ENCODE results near the gene EPB41. TPM values are rescaled to one million over a fixed set of nuclear protein-coding genes. Genes with fewer than 3 reads are reported as not detected.

Gene EPB41
- total and polyA plus RNA-seq, 9 of the 15 experiments (the other 6 are each of a cell fraction or from before 2014, with no cell fraction given), result 3.7 to 213 (median 141) TPM

DNA sequence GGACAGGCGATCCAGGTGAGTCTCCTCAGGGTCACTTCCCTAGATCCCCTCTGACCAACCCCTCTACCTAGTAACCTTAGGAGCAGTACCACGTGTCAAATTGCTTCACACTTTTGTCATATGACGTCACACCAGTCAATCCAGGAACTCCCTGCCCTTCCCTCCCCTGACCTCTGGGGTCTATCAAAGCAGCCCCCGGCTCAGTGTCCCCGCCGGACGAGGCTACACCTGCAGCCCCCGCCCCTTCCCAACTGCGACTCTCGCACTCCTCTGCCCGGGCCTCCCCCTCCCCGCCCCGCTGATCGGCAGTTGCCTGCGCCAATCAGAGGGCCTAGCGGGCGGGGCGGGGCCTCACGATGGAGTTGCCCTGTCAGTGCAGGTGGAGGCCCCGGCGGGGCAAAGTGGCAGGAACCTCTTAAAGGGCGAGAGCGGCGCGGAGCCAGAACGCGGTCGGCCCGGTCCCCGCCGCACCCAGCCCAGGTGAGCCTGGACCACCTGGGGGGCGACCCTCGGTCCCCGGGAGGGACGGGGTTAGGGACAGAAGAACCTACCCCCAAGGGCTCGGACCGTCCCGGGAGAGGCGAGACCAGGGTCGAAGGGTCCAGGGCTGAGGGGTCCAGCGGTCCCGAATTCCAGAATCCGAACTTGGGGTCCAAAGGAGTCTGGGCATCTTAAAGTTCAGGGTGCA, 27.5 kb upstream of the EPB41 start (continued):
- TF ChIP-seq RCOR1 (IDR thresholded peaks at IDR 0.05; ENCODE audit: borderline replicate concordance in 1 of 2, low read depth in 2 of 2, low read length in 2 of 2) (peak in 1 of 2 experiments; percentile 46; a peak in 1 of 4 replicates), CXXC5 (CRISPR knock-in tag; IDR thresholded peaks at IDR 0.05) (peak; percentile 75), ZNF507 (tag; conservative IDR thresholded peaks at IDR 0.05) (no peak), SMC3 (conservative IDR thresholded peaks at IDR 0.05; ENCODE audit: insufficient read depth, low read depth, low read length) (0 out of 2 replicates have a peak, but pooled peaks have one; percentile 21), ARNT (IDR thresholded peaks at IDR 0.05) (no peak), RBM34 (IDR thresholded peaks at IDR 0.05; ENCODE audit: borderline replicate concordance, insufficient read depth, low read length) (no peak), STAT5B (CRISPR knock-in tag; IDR thresholded peaks at IDR 0.05) (no peak), U2AF2 (optimal IDR thresholded peaks at IDR 0.05; ENCODE audit: low read depth, low read length) (no peak), JUND (IDR thresholded peaks at IDR 0.05; ENCODE audit: borderline replicate concordance, low read depth, low read length) (peak; percentile 66), JUND (tag; IDR thresholded peaks at IDR 0.05; ENCODE audit: borderline replicate concordance, low read depth, low read length) (peak; percentile 86), SIN3A (IDR thresholded peaks at IDR 0.05; ENCODE audit: borderline replicate concordance in 2 of 2, control insufficient read depth in 1 of 2, low read depth in 2 of 2, low read length in 2 of 2) (peak in 1 of 2 experiments; percentile 60; a peak in 2 of 4 replicates), TGIF2 (CRISPR knock-in tag; IDR thresholded peaks at IDR 0.05) (0 out of 2 replicates have a peak, but pooled peaks have one; percentile 42), KLF6 (CRISPR knock-in tag; IDR thresholded peaks at IDR 0.05; ENCODE audit: borderline replicate concordance) (peak; percentile 32), ZFP36 (IDR thresholded peaks at IDR 0.05; ENCODE audit: low read depth, low read length, partially characterized antibody) (no peak), EZH2 (IDR thresholded peaks at IDR 0.05; ENCODE audit: borderline replicate concordance, low read depth, low read length) (no peak), RBM14 (IDR thresholded peaks at IDR 0.05; ENCODE audit: borderline replicate concordance, insufficient read depth, low read depth, low read length) (0 out of 2 replicates have a peak, but pooled peaks have one; percentile 83)
- TF ChIP-seq, protein P1, sequence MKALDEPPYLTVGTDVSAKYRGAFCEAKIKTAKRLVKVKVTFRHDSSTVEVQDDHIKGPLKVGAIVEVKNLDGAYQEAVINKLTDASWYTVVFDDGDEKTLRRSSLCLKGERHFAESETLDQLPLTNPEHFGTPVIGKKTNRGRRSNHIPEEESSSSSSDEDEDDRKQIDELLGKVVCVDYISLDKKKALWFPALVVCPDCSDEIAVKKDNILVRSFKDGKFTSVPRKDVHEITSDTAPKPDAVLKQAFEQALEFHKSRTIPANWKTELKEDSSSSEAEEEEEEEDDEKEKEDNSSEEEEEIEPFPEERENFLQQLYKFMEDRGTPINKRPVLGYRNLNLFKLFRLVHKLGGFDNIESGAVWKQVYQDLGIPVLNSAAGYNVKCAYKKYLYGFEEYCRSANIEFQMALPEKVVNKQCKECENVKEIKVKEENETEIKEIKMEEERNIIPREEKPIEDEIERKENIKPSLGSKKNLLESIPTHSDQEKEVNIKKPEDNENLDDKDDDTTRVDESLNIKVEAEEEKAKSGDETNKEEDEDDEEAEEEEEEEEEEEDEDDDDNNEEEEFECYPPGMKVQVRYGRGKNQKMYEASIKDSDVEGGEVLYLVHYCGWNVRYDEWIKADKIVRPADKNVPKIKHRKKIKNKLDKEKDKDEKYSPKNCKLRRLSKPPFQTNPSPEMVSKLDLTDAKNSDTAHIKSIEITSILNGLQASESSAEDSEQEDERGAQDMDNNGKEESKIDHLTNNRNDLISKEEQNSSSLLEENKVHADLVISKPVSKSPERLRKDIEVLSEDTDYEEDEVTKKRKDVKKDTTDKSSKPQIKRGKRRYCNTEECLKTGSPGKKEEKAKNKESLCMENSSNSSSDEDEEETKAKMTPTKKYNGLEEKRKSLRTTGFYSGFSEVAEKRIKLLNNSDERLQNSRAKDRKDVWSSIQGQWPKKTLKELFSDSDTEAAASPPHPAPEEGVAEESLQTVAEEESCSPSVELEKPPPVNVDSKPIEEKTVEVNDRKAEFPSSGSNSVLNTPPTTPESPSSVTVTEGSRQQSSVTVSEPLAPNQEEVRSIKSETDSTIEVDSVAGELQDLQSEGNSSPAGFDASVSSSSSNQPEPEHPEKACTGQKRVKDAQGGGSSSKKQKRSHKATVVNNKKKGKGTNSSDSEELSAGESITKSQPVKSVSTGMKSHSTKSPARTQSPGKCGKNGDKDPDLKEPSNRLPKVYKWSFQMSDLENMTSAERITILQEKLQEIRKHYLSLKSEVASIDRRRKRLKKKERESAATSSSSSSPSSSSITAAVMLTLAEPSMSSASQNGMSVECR (CRISPR knock-in tag; IDR thresholded peaks at IDR 0.05), result peak; percentile 69; the same call in 1 of the 2 replicates
- TF ChIP-seq, protein P2, sequence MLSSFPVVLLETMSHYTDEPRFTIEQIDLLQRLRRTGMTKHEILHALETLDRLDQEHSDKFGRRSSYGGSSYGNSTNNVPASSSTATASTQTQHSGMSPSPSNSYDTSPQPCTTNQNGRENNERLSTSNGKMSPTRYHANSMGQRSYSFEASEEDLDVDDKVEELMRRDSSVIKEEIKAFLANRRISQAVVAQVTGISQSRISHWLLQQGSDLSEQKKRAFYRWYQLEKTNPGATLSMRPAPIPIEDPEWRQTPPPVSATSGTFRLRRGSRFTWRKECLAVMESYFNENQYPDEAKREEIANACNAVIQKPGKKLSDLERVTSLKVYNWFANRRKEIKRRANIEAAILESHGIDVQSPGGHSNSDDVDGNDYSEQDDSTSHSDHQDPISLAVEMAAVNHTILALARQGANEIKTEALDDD (IDR thresholded peaks at IDR 0.05), result no peak
- TF ChIP-seq, protein P3, sequence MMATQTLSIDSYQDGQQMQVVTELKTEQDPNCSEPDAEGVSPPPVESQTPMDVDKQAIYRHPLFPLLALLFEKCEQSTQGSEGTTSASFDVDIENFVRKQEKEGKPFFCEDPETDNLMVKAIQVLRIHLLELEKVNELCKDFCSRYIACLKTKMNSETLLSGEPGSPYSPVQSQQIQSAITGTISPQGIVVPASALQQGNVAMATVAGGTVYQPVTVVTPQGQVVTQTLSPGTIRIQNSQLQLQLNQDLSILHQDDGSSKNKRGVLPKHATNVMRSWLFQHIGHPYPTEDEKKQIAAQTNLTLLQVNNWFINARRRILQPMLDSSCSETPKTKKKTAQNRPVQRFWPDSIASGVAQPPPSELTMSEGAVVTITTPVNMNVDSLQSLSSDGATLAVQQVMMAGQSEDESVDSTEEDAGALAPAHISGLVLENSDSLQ (IDR thresholded peaks at IDR 0.05), result peak; percentile 99
- TF ChIP-seq, protein P4, sequence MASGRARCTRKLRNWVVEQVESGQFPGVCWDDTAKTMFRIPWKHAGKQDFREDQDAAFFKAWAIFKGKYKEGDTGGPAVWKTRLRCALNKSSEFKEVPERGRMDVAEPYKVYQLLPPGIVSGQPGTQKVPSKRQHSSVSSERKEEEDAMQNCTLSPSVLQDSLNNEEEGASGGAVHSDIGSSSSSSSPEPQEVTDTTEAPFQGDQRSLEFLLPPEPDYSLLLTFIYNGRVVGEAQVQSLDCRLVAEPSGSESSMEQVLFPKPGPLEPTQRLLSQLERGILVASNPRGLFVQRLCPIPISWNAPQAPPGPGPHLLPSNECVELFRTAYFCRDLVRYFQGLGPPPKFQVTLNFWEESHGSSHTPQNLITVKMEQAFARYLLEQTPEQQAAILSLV (tag; IDR thresholded peaks at IDR 0.05), result peak; percentile 86
